ENCODE results near the gene ADGRV1. TPM values are rescaled to one million over a fixed set of nuclear protein-coding genes. Genes with fewer than 3 reads are reported as not detected.
"Not testable (repeated sequence)": the region's sequence is repeated elsewhere in the genome, so short reads cannot be mapped to it uniquely, and the experiment has no call there.

The ADGRV1 gene
- total RNA-seq, 1 donor from 2014 or later: 0.13 TPM

DNA sequence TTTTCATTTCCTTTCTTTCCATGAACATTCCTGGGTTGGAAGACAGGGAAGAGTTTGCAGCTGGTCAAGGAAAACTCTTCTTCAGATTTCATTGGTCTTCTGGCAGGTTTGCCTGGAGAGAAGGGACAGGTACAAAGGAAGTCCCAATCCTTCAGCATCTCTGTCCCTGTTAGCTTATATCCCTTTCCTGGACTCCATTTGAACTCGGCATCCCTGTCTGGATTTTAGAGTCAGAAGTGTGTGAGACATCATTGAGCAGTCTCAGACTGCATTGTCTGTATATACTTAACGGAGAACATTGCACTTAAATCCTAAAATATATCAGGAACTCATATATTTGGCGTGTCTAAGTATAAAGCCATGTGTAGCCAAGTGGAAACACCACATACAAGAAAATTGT is 54.9 kb downstream of the ADGRV1 start:
- Mint-ChIP-seq H3K36me3 (ENCODE audit: low read depth) (no peaks in the 10 kb centered on the region), H3K4me1 (no peaks in the 10 kb centered on the region), H3K4me3 (no peak overlapping the region), H3K27me3 (no peaks in the 10 kb centered on the region), H3K9me3 (no peaks in the 10 kb centered on the region), H3K27ac (no peak overlapping the region)
- ChIA-PET POLR2A (no interaction called here), CTCF (no interaction called here)
- ATAC-seq (ENCODE audit: low read depth) (no peak), DNase-seq (no peak)
- TF ChIP-seq, protein P1, sequence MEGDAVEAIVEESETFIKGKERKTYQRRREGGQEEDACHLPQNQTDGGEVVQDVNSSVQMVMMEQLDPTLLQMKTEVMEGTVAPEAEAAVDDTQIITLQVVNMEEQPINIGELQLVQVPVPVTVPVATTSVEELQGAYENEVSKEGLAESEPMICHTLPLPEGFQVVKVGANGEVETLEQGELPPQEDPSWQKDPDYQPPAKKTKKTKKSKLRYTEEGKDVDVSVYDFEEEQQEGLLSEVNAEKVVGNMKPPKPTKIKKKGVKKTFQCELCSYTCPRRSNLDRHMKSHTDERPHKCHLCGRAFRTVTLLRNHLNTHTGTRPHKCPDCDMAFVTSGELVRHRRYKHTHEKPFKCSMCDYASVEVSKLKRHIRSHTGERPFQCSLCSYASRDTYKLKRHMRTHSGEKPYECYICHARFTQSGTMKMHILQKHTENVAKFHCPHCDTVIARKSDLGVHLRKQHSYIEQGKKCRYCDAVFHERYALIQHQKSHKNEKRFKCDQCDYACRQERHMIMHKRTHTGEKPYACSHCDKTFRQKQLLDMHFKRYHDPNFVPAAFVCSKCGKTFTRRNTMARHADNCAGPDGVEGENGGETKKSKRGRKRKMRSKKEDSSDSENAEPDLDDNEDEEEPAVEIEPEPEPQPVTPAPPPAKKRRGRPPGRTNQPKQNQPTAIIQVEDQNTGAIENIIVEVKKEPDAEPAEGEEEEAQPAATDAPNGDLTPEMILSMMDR (IDR thresholded peaks at IDR 0.05): no peak
- intact Hi-C loops (cut with micrococcal nuclease): no loop called here

DNA sequence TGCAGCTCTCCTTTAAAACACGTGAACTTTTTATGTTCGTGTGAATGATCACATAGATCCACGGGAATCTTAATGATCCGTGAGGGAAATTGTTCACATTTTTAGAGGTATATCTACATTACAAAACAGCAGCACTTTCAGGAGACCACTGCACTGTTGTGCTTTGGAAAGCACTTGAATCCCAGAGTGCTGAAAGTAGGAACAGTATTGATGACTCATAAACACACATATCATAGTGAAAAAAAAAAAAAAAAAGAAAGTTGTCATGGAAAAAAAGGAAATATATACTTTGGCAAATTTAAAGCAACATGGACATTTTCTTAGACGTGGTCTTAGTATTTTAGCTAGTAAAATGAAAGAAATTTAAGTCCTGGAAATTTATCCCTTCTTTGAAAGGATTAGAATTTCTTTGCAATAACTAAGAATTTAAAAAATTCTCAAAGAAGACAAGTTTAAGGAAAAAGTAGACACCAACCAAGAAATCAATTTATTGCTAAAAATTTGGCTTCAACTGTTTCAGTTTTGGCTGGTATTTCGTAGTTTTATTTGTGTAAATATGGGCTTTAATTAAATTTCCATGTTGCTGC is 55.4 kb downstream of the ADGRV1 start:
- Mint-ChIP-seq H3K27me3 (no peaks in the 10 kb centered on the region), H3K9me3 (no peaks in the 10 kb centered on the region), H3K36me3 (ENCODE audit: low read depth) (no peaks in the 10 kb centered on the region), H3K4me1 (no peaks in the 10 kb centered on the region), H3K4me3 (no peak overlapping the region), H3K27ac (no peak overlapping the region)
- ATAC-seq (ENCODE audit: low read depth): no peak
- TF ChIP-seq, protein P1 (IDR thresholded peaks at IDR 0.05): no peak
- CTCF ChIA-PET: no interaction called here
- POLR2A ChIA-PET: no interaction called here
- no peak for DNase-seq
- intact Hi-C loops (cut with micrococcal nuclease): no loop called here

DNA sequence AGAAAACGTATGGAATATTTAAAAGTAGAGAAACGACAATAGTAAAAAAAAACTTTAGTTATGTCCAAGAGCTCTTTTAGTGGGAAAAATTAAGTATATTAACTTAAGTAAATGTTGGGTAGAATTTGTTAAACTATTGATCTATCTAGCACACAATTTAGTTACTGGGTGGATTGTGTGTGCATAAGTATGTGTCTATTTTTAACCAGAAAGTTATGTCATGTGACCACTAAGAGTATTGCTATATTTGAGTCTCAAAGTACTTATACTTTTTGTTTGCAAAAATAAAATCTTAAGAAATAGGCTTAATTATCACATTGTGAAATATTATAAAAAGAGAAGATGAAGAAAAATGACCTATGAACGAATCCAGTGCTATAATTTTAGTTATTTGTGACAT is 56.8 kb downstream of the ADGRV1 start:
- Mint-ChIP-seq H3K36me3 (ENCODE audit: low read depth) (no peaks in the 10 kb centered on the region), H3K4me3 (no peak overlapping the region), H3K27me3 (no peaks in the 10 kb centered on the region), H3K4me1 (no peaks in the 10 kb centered on the region), H3K9me3 (no peaks in the 10 kb centered on the region), H3K27ac (no peak overlapping the region)
- intact Hi-C loops (cut with micrococcal nuclease): no loop called here
- ATAC-seq (ENCODE audit: low read depth) (no peak), DNase-seq (no peak)
- CTCF ChIA-PET: no interaction called here
- TF ChIP-seq, protein P1 (IDR thresholded peaks at IDR 0.05): no peak
- POLR2A ChIA-PET: no interaction called here

DNA sequence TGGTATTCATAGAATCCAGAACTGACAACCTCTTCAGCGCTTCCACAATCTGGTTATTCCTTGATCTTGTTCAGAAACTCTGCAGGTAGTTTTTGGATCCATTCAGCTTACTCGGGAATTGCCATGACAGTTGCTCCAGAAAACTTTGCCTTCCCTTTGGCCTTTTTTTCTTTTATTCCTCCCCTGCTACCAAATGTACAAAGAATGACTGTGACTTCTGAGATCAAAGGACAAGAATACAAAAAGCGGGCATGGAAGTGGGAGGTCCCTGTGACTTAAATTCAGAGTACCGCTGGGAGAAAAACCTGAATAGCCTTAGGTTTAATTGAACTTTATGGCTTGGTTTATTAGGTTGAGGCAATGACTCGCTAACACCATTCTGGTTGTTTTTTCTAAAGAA is 59.5 kb downstream of the ADGRV1 start:
- ChIA-PET POLR2A (no interaction called here), CTCF (no interaction called here)
- H3K4me1 Mint-ChIP-seq: no peaks in the 10 kb centered on the region
- no peak overlapping the region for H3K27ac Mint-ChIP-seq
- H3K4me3 Mint-ChIP-seq: no peak overlapping the region
- no peak for DNase-seq
- no peaks in the 10 kb centered on the region for H3K36me3 Mint-ChIP-seq (ENCODE audit: low read depth)
- TF ChIP-seq, protein P1 (IDR thresholded peaks at IDR 0.05): no peak
- ATAC-seq (ENCODE audit: low read depth): no peak
- no peaks in the 10 kb centered on the region for H3K9me3 Mint-ChIP-seq
- intact Hi-C loops (cut with micrococcal nuclease): no loop called here
- no peaks in the 10 kb centered on the region for H3K27me3 Mint-ChIP-seq

DNA sequence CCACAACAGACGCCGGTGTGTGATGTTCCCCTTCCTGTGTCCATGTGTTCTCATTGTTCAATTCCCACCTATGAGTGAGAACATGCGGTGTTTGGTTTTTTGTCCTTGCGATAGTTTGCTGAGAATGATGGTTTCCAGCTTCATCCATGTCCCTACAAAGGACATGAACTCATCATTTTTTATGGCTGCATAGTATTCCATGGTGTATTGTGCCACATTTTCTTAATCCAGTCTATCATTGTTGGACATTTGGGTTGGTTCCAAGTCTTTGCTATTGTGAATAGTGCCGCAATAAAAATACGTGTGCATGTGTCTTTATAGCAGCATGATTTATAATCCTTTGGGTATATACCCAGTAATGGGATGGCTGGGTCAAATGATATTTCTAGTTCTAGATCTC is 61.2 kb downstream of the ADGRV1 start:
- intact Hi-C loops (cut with micrococcal nuclease); H3K36me3 Mint-ChIP-seq (ENCODE audit: low read depth); H3K4me3 Mint-ChIP-seq; H3K9me3 Mint-ChIP-seq; H3K27me3 Mint-ChIP-seq; H3K27ac Mint-ChIP-seq; H3K4me1 Mint-ChIP-seq; ATAC-seq (ENCODE audit: low read depth); CTCF ChIA-PET; DNase-seq; POLR2A ChIA-PET: not testable (repeated sequence)

DNA sequence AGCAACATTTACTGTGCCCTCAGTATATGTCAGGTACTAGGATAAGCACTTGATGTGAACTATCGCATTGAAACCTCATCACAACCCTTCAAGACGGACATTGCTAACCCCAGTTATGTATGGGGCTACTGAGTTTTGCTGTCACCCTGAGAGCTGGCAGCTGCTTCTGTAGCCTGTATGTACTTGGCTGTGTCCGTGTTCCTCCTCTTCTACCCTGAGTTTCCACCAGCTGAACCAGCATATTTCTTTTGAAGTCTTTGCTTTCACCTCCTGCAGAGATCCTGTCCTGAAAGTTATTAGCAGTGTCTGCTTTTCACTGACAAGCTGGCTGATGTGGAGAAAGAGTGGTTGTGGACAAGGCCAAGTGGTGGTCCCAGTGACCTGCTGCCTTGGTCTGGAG is 63.3 kb downstream of the ADGRV1 start:
- Mint-ChIP-seq H3K27me3 (peaks cover 1% of the 10 kb centered on the region), H3K27ac (no peak overlapping the region), H3K36me3 (ENCODE audit: low read depth) (no peaks in the 10 kb centered on the region), H3K4me3 (no peak overlapping the region), H3K4me1 (no peaks in the 10 kb centered on the region), H3K9me3 (no peaks in the 10 kb centered on the region)
- DNase-seq: no peak
- no peak for ATAC-seq (ENCODE audit: low read depth)
- POLR2A ChIA-PET: no interaction called here
- intact Hi-C loops (cut with micrococcal nuclease): no loop called here
- CTCF ChIA-PET: no interaction called here
- TF ChIP-seq, protein P1 (IDR thresholded peaks at IDR 0.05): no peak

Data from activated B cell treated with CpG ODN at 0.5 μM for 24 hours (primary cell).